ENCODE measurements around the gene TMEM163. TPM values are rescaled to one million over a fixed set of nuclear protein-coding genes. Genes with fewer than 3 reads are reported as not detected.

TMEM163 gene
- total and polyA plus RNA-seq, 2 donors (not counting 3 experiments of a cell fraction or from before 2014, with no cell fraction given), result 1.0 to 2.8 TPM

DNA sequence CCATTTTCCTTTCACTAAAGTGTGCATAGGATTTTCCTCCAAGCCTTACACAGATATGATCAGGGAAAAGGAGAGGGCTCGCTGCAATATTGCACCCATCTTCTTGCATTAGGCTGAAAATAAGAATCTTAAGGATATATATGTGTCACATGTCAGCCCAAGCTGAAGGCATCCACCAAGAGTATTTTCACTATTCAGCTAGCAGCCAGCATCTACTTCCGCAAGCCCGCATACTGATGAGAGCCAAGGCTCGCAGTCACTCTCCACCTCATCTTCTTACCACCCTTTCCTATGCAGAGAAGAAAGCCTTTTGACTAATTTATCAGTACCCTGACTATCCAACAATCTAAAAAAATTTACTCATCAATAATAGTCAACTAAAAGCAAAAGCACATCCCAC lies 6.1 kb downstream of the TMEM163 start:
- DNase-seq (ENCODE audit: low read depth, low spot score) (peak; percentile 25), FAIRE-seq (no peak)
- no peak overlapping the region for H3K9ac ChIP-seq (replicated peaks; ENCODE audit: extremely low read depth, insufficient read depth, low read length)
- H3K4me1 ChIP-seq (ENCODE audit: control insufficient read depth, extremely low read depth, insufficient read depth, low read length), result peaks cover 7% of the 10 kb centered on the region
- H4K20me1 ChIP-seq (replicated peaks; ENCODE audit: control insufficient read depth, extremely low read depth, insufficient read depth, low read length), result no peaks in the 10 kb centered on the region
- no peak overlapping the region for H2AFZ ChIP-seq (ENCODE audit: low read depth, low read length)
- CTCF ChIA-PET, result interaction anchor here (0.9 to 2.8 kb wide), 5 partner anchors 10 to 262 kb away, joined by 3 to 12 read pairs (median 6); no protein-coding TSS in a partner anchor
- POLR2A ChIA-PET, result interaction anchor here (0.7 kb wide), 1 partner anchor 309 kb away, joined by 3 read pairs; no protein-coding TSS in a partner anchor
- H3K4me3 ChIP-seq (replicated peaks in 1 of 3; ENCODE audit: insufficient read depth in 1 of 3, low read depth in 1 of 3, low read length in 3 of 3), result no peak overlapping the region
- no peak overlapping the region for H3K27ac ChIP-seq (ENCODE audit: insufficient read depth, low read depth, low read length)
- H3K9me3 ChIP-seq (replicated peaks; ENCODE audit: control insufficient read depth, insufficient read depth, low read length), result no peaks in the 10 kb centered on the region
- no TSS peak for BruUV-seq (replicated peaks)
- no peaks in the 10 kb centered on the region for H3K9me1 ChIP-seq (replicated peaks; ENCODE audit: control insufficient read depth, extremely low read depth, insufficient read depth, low read length)
- TF ChIP-seq EZH2 (IDR thresholded peaks at IDR 0.05; ENCODE audit: borderline replicate concordance, low read depth, low read length, severe bottlenecking), result no peak
- no peak for TF ChIP-seq MAX (IDR thresholded peaks at IDR 0.05; ENCODE audit: insufficient read depth, insufficient read length)
- TF ChIP-seq POLR2A (IDR thresholded peaks at IDR 0.05; ENCODE audit: low read depth, low read length), result no peak
- TF ChIP-seq GATA2 (IDR thresholded peaks at IDR 0.05; ENCODE audit: insufficient read depth, insufficient read length, low read depth, low read length), result no peak
- TF ChIP-seq JUN (IDR thresholded peaks at IDR 0.05; ENCODE audit: borderline replicate concordance, insufficient read depth, insufficient read length, low read depth), result no peak
- no peak for TF ChIP-seq POLR2AphosphoS5 (IDR thresholded peaks at IDR 0.05; ENCODE audit: insufficient read depth, low read depth, low read length)
- no peak for TF ChIP-seq FOS (IDR thresholded peaks at IDR 0.05; ENCODE audit: borderline replicate concordance, insufficient read depth, low read length)
- TF ChIP-seq MYC (IDR thresholded peaks at IDR 0.05; ENCODE audit: low read depth, low read length), result no peak
- no peak for TF ChIP-seq CTCF (IDR thresholded peaks at IDR 0.05; ENCODE audit: extremely low read depth in 1 of 2, insufficient read depth in 1 of 2, low read depth in 1 of 2, low read length in 2 of 2)
- no peaks in the 10 kb centered on the region for H3K79me2 ChIP-seq (ENCODE audit: control insufficient read depth, insufficient read depth, low read length)
- dilution Hi-C loops (cut with MboI; ENCODE audit: extremely low pct_ligation_motif_present, low sequenced_read_pairs) (no loop called here), intact Hi-C loops (cut with micrococcal nuclease) (no loop called here)
- H3K27me3 ChIP-seq (ENCODE audit: control insufficient read depth in 2 of 2, insufficient read depth in 2 of 2, low read length in 2 of 2), result peaks cover 11 to 19% of the 10 kb centered on the region in 2 experiments
- H3K4me2 ChIP-seq (ENCODE audit: insufficient read depth, low read length), result no peak overlapping the region
- H3K36me3 ChIP-seq (ENCODE audit: control insufficient read depth in 2 of 2, extremely low read depth in 1 of 2, insufficient read depth in 2 of 2, low read length in 2 of 2), result no peaks in the 10 kb centered on the region
